Motor neuron (in vitro differentiated cells): Measurements from ENCODE around the gene NFILZ. TPM values are rescaled to one million over a fixed set of nuclear protein-coding genes. Genes with fewer than 3 reads are reported as not detected.

Experiments used
- ATAC-seq, 8 experiments: fragments of 200-7000 bp; cut with Tn5 transposase; replicated peaks in 6 of 8; 2 replicates each; pipeline ENCODE4 v1.8.0; 2021; ENCODE audit warnings: mild to moderate bottlenecking in 8 of 8, moderate library complexity in 8 of 8
- H3K27ac ChIP-seq, 2 donors: fragments of 250-450 bp; sonication (Bioruptor Pico); 2 replicates each; pipeline ENCODE4 v1.9.0; 2021; ENCODE audit warnings: antibody characterized with exemption in 2 of 2, mild to moderate bottlenecking in 2 of 2, moderate library complexity in 1 of 2
- H3K4me1 ChIP-seq, 2 donors: fragments of 250-450 bp; sonication (Bioruptor Pico); replicated peaks in 1 of 2; 2 replicates each; pipeline ENCODE4 v1.6.1; 2021; ENCODE audit warnings: antibody characterized with exemption in 2 of 2, mild to moderate bottlenecking in 2 of 2, moderate library complexity in 1 of 2
- H3K4me3 ChIP-seq, 5 donors: fragments of 250-450 bp; sonication (Bioruptor Pico); 2 replicates each; pipeline ENCODE4 v1.9.0; 2021; ENCODE audit warnings: antibody characterized with exemption in 5 of 5, mild to moderate bottlenecking in 5 of 5, moderate library complexity in 4 of 5
- WGBS, 10 experiments: fragments of 450-650 bp; shearing (Covaris generic); methylation state at CpG; one replicate each; pipeline ENCODE4 v1.0.0; 2022; 5-methylcytosine and 5-hydroxymethylcytosine counted together
- in situ Hi-C, 9 experiments: fragments of 400-800 bp; cut with MboI; loops; one replicate each; pipeline ENCODE4 v1.15.0; 2021; ENCODE audit warnings: low sequenced_read_pairs in 9 of 9, low pct_unique_long_range_greater_than_20kb in 2 of 9; ENCODE audit not compliant: unreplicated experiment in 9 of 9
- total RNA-seq, 8 experiments: library from RNA; unstranded; fragments of 300-600 nt; gene quantifications; 2 replicates each; pipeline versions ENCODE4 v1.2.3 to v1.2.4, GENCODE V29; 2022

NFILZ gene
- not detected for total RNA-seq

- no peaks in the 10 kb centered on the region for H3K4me1 ChIP-seq
- no peak within 1 kb of the TSS for H3K4me3 ChIP-seq
- in situ Hi-C loops, result loop anchor here in 1 of 9 experiments (25.0 kb wide), 1 partner anchor 457 kb away; the partner anchor contains the start of gene OR1M1
- 0 to 100% (median 81%) methylated on average over 1 to 9 of the region's 11 CpGs; no CpG with 5 or more reads in 2 of the 10 experiments for WGBS, 10 experiments
- H3K27ac ChIP-seq, result no peak within 1 kb of the TSS
- ATAC-seq, result no peak
These were observed at the start of gene NFILZ for GRCh38 chr19:8629996-8630683. NFILZ (plus strand) TSS chr19:8630633; CDS start chr19:8676766, 46,133 bp downstream.

GRCh38 chr19:8580710-8581281 lies 49.6 kb upstream of the NFILZ start:
- 0 to 50% (median 2%) methylated on average over 1 to 6 of the region's 21 CpGs; no CpG with 5 or more reads in 2 of the 10 experiments for WGBS, 10 experiments
- ATAC-seq, result peak; percentile 72 to 88 (median 80)
- Histone ChIP-seq H3K27ac (no peak overlapping the region), H3K4me3 (no peak overlapping the region), H3K4me1 (peaks cover 0 to 4% of the 10 kb centered on the region in 2 donors)
- in situ Hi-C loops, result no loop called here

- peak in 1 of 8 experiments; percentile 9 for ATAC-seq
- Histone ChIP-seq H3K4me1 (no peaks in the 10 kb centered on the region), H3K4me3 (no peak overlapping the region), H3K27ac (no peak overlapping the region)
- 20 to 100% (median 94%) methylated on average over 1 to 9 of the region's 71 CpGs; no CpG with 5 or more reads in 6 of the 10 experiments for WGBS, 10 experiments
- in situ Hi-C loops, result no loop called here
These were observed 45.2 kb upstream of the NFILZ start for GRCh38 chr19:8584965-8585893.

- peak in 5 of 8 experiments; percentile 11 to 55 (median 21) for ATAC-seq
- whole genome bisulfite sequencing, 10 experiments, result 40 to 75% (median 66%) methylated on average over 2 to 6 of the region's 34 CpGs; no CpG with 5 or more reads in 6 of the 10 experiments
- H3K4me3 ChIP-seq, result no peak overlapping the region
- in situ Hi-C loops, result no loop called here
- H3K27ac ChIP-seq, result no peak overlapping the region
- no peaks in the 10 kb centered on the region for H3K4me1 ChIP-seq
These were observed 44.3 kb upstream of the NFILZ start for GRCh38 chr19:8585894-8586750.

GRCh38 chr19:8589177-8589714 lies 41.2 kb upstream of the NFILZ start:
- ATAC-seq, result no peak
- Histone ChIP-seq H3K27ac (no peak overlapping the region), H3K4me3 (no peak overlapping the region), H3K4me1 (no peaks in the 10 kb centered on the region)
- in situ Hi-C loops, result no loop called here
- 64 to 80% methylated on average over 2 to 10 of the region's 32 CpGs; no CpG with 5 or more reads in 8 of the 10 experiments for WGBS, 10 experiments

GRCh38 chr19:8592231-8593009 lies 38.0 kb upstream of the NFILZ start:
- Histone ChIP-seq H3K4me1 (no peaks in the 10 kb centered on the region), H3K4me3 (peak overlapping the region; percentile 25 to 41 (median 34)), H3K27ac (peak overlapping the region in 1 of 2 donors; percentile 1)
- ATAC-seq, result peak; percentile 84 to 94 (median 90)
- WGBS, 10 experiments, result 0 to 10% (median 1%) methylated on average over 1 to 12 of the region's 55 CpGs; no CpG with 5 or more reads in 4 of the 10 experiments
- in situ Hi-C loops, result no loop called here

GRCh38 chr19:8593931-8594330 lies 36.5 kb upstream of the NFILZ start:
- Histone ChIP-seq H3K27ac (no peak overlapping the region), H3K4me1 (no peaks in the 10 kb centered on the region), H3K4me3 (no peak overlapping the region)
- WGBS, 10 experiments, result 60 to 100% (median 80%) methylated on average over 1 to 2 of the region's 2 CpGs; no CpG with 5 or more reads in 4 of the 10 experiments
- no peak for ATAC-seq
- in situ Hi-C loops, result no loop called here

GRCh38 chr19:8595651-8596050 lies 34.8 kb upstream of the NFILZ start:
- ATAC-seq, result no peak
- H3K27ac ChIP-seq, result no peak overlapping the region
- 40 to 83% (median 74%) methylated on average over 1 to 9 of the region's 15 CpGs; no CpG with 5 or more reads in 6 of the 10 experiments for WGBS, 10 experiments
- H3K4me3 ChIP-seq, result no peak overlapping the region
- in situ Hi-C loops, result no loop called here
- no peaks in the 10 kb centered on the region for H3K4me1 ChIP-seq

- Histone ChIP-seq H3K27ac (no peak overlapping the region), H3K4me1 (no peaks in the 10 kb centered on the region), H3K4me3 (no peak overlapping the region)
- 74 to 82% methylated on average over 4 to 13 of the region's 23 CpGs; no CpG with 5 or more reads in 8 of the 10 experiments for WGBS, 10 experiments
- no peak for ATAC-seq
- in situ Hi-C loops, result no loop called here
These were observed 34.3 kb upstream of the NFILZ start for GRCh38 chr19:8596168-8596567.

GRCh38 chr19:8600064-8600463 lies 30.4 kb upstream of the NFILZ start:
- no peak for ATAC-seq
- Histone ChIP-seq H3K4me3 (no peak overlapping the region), H3K27ac (no peak overlapping the region), H3K4me1 (no peaks in the 10 kb centered on the region)
- 70 to 100% (median 92%) methylated on average over 1 to 2 of the region's 2 CpGs; no CpG with 5 or more reads in 1 of the 10 experiments for WGBS, 10 experiments
- in situ Hi-C loops, result no loop called here

- in situ Hi-C loops, result no loop called here
- ATAC-seq, result no peak
- Histone ChIP-seq H3K4me1 (no peaks in the 10 kb centered on the region), H3K27ac (no peak overlapping the region), H3K4me3 (no peak overlapping the region)
- 60 to 100% (median 92%) methylated on average over 1 to 12 of the region's 16 CpGs; no CpG with 5 or more reads in 4 of the 10 experiments for WGBS, 10 experiments
These were observed 29.6 kb upstream of the NFILZ start for GRCh38 chr19:8600816-8601215.
